GM23338 (cell line): ENCODE data around the gene LCTL. TPM values are rescaled to one million over a fixed set of nuclear protein-coding genes. Genes with fewer than 3 reads are reported as not detected.

Experiments used
- ATAC-seq: fragments of 200-7000 bp; cut with Tn5 transposase; 3 replicates; pipeline ENCODE4 v1.9.1; 2020
- DNase-seq: peaks from one replicate; pipeline ENCODE4 v3.0.0-alpha.2; 2015; ENCODE audit warnings: low spot score
- H2AFZ ChIP-seq: fragments of 200-600 bp; sonication (generic); 2 replicates; pipeline ENCODE4 v1.8.0; 2016; ENCODE audit warnings: antibody characterized with exemption, mild to moderate bottlenecking, moderate library complexity
- H3F3A ChIP-seq: fragments of 200-600 bp; sonication (generic); replicated peaks from 2 replicates; pipeline ENCODE4 v1.8.0; 2017; ENCODE audit warnings: antibody characterized with exemption, mixed run types, low read depth
- H3K27ac ChIP-seq: fragments of 200-600 bp; sonication (generic); 2 replicates; pipeline ENCODE4 v1.6.1; 2016; ENCODE audit warnings: low read depth
- H3K27me3 ChIP-seq: fragments of 200-600 bp; sonication (generic); 2 replicates; pipeline ENCODE4 v1.8.0; 2016; ENCODE audit warnings: mild to moderate bottlenecking, mixed run types, moderate library complexity; ENCODE audit not compliant: insufficient read depth
- H3K36me3 ChIP-seq: fragments of 200-600 bp; sonication (generic); 2 replicates; pipeline ENCODE4 v1.8.0; 2016; ENCODE audit warnings: mild to moderate bottlenecking; ENCODE audit not compliant: insufficient read depth
- H3K4me1 ChIP-seq: fragments of 200-600 bp; sonication (generic); 2 replicates; pipeline ENCODE4 v1.8.0; 2016; ENCODE audit warnings: mild to moderate bottlenecking, moderate library complexity; ENCODE audit not compliant: insufficient read depth
- H3K4me2 ChIP-seq: fragments of 200-600 bp; sonication (generic); 2 replicates; pipeline ENCODE4 v1.7.1; 2017; ENCODE audit warnings: mixed run types
- H3K4me3 ChIP-seq: fragments of 200-600 bp; sonication (generic); 2 replicates; pipeline ENCODE4 v1.6.1; 2016; ENCODE audit warnings: mixed run types
- H3K79me2 ChIP-seq: fragments of 200-600 bp; sonication (generic); replicated peaks from 2 replicates; pipeline ENCODE4 v1.8.0; 2017; ENCODE audit warnings: mild to moderate bottlenecking; ENCODE audit not compliant: insufficient read depth
- H3K9me2 ChIP-seq: fragments of 200-600 bp; sonication (generic); 2 replicates; pipeline ENCODE4 v1.8.0; 2017; ENCODE audit not compliant: insufficient read depth
- H4K20me1 ChIP-seq: fragments of 200-600 bp; sonication (generic); replicated peaks from 2 replicates; pipeline ENCODE4 v1.8.0; 2017; ENCODE audit warnings: mild to moderate bottlenecking; ENCODE audit not compliant: insufficient read depth
- H3K27ac Mint-ChIP-seq: 2 replicates; pipeline ENCODE4 v1.8.0; 2020; ENCODE audit warnings: inconsistent platforms, mild to moderate bottlenecking, moderate library complexity, mixed read lengths
- H3K27me3 Mint-ChIP-seq: 3 replicates; pipeline ENCODE4 v1.8.0; 2022; ENCODE audit warnings: low read depth, mild to moderate bottlenecking, moderate library complexity, mixed read lengths, inconsistent platforms; ENCODE audit not compliant: insufficient read depth, poor library complexity
- H3K36me3 Mint-ChIP-seq: 3 replicates; pipeline ENCODE4 v1.8.0; 2021; ENCODE audit warnings: low read depth, mild to moderate bottlenecking, inconsistent platforms, moderate library complexity, mixed read lengths
- H3K4me1 Mint-ChIP-seq: 3 replicates; pipeline ENCODE4 v1.8.0; 2020; ENCODE audit warnings: mild to moderate bottlenecking, inconsistent platforms, mixed read lengths
- H3K4me3 Mint-ChIP-seq: 3 replicates; pipeline ENCODE4 v1.8.0; 2021; ENCODE audit warnings: moderate library complexity, mild to moderate bottlenecking, inconsistent platforms, mixed read lengths
- H3K9me3 Mint-ChIP-seq: 3 replicates; pipeline ENCODE4 v1.8.0; 2020; ENCODE audit warnings: moderate library complexity, mild to moderate bottlenecking, inconsistent platforms, mixed read lengths
- CREB1 ChIP-seq: fragments of 250-450 bp; sonication (Bioruptor Pico); IDR thresholded peaks from 2 replicates; pipeline ENCODE4 v1.5.0; 2020; ENCODE audit warnings: low read depth, mild to moderate bottlenecking, moderate library complexity
- EZH2 ChIP-seq: fragments of 200-600 bp; sonication (generic); IDR thresholded peaks from one replicate; pipeline ENCODE4 v1.8.0; 2017; ENCODE audit warnings: antibody characterized with exemption, mild to moderate bottlenecking, low read depth; ENCODE audit not compliant: unreplicated experiment
- EZH2phosphoT487 ChIP-seq: fragments of 200-600 bp; sonication (generic); IDR thresholded peaks from one replicate; pipeline ENCODE4 v1.8.1; 2018; ENCODE audit warnings: antibody characterized with exemption; ENCODE audit not compliant: unreplicated experiment
- JUNB ChIP-seq: IDR thresholded peaks from one replicate; pipeline ENCODE4 v1.6.1; 2016; ENCODE audit warnings: antibody characterized with exemption; ENCODE audit not compliant: unreplicated experiment
- NANOG ChIP-seq: IDR thresholded peaks from 2 replicates; pipeline ENCODE4 v1.6.1; 2016; ENCODE audit warnings: antibody characterized with exemption, borderline replicate concordance
- POLR2AphosphoS5 ChIP-seq: IDR thresholded peaks from 2 replicates; pipeline ENCODE4 v1.6.1; 2016; ENCODE audit warnings: antibody characterized with exemption, low read depth
- STAT1 ChIP-seq: IDR thresholded peaks from one replicate; pipeline ENCODE4 v1.6.1; 2016; ENCODE audit warnings: antibody characterized with exemption; ENCODE audit not compliant: unreplicated experiment
- ZNF114 ChIP-seq: fragments of 250-450 bp; sonication (Bioruptor Pico); IDR thresholded peaks from 2 replicates; pipeline ENCODE4 v1.5.0; 2020; ENCODE audit warnings: mild to moderate bottlenecking, moderate library complexity
- ZNF331 ChIP-seq: fragments of 250-450 bp; sonication (Bioruptor Pico); IDR thresholded peaks from 2 replicates; pipeline ENCODE4 v1.5.0; 2020; ENCODE audit warnings: low read depth, mild to moderate bottlenecking, moderate library complexity
- polyA plus RNA-seq: library from polyadenylated mRNA; unstranded; fragments of >200 nt; fragmentation: Nextera tagmentation; extraction: Ambion mirVana; gene quantifications from 2 replicates; pipeline ENCODE4 v1.2.1, GENCODE V29; 2016
- total RNA-seq: library from RNA; depleted of rRNA; stranded (reverse); fragments of >200 nt; shearing (Covaris generic); gene quantifications from 2 replicates; pipeline ENCODE4 v1.2.3, GENCODE V29; 2014
- TF ChIP-seq, protein P1 (sequence below): IDR thresholded peaks from one replicate; pipeline ENCODE4 v1.6.1; 2018; ENCODE audit warnings: antibody characterized with exemption; ENCODE audit not compliant: unreplicated experiment
- TF ChIP-seq, protein P2 (sequence below), 2 experiments: fragments of 200-600 bp in 1 of 2; sonication (generic) in 1 of 2; conservative IDR thresholded peaks; 2 replicates each; pipeline versions ENCODE4 v1.5.1 to v1.6.1; 2016 to 2017; ENCODE audit warnings: antibody characterized with exemption in 2 of 2, low read depth in 2 of 2, mild to moderate bottlenecking in 2 of 2, moderate library complexity in 1 of 2

LCTL gene
- total and polyA plus RNA-seq, 2 experiments from 2014 or later = 2.3 to 5.6 TPM

DNA sequence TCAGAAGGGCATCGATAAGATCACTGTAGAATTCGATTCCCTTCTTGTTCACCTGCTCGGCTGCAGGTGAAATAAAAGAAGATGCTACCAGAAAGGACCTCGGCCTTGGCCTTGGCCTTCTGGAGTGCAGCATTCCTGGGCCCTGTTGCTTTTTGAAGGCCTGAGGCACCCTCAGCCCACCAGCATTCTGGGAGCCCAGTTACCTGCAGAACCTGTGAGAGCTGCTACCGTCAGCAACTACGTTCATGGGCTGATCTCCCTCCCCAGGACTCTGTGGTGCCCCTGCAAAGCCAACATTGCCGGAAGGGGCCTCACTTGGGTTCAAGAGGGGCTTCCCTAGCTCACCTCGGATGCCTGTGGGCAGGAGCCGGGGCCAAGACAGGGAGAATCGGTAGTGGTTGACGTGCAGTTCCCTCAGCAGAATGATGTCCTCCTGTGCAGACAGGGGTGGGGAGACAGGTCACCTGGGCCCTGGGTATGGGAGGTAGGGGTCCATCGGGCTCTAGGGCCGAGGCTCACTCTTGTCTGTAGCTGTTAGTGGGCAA is 2.2 kb downstream of the LCTL start:
- Histone ChIP-seq H3K27ac (no peak overlapping the region), H3K4me3 (no peak overlapping the region), H3K36me3 (no peaks in the 10 kb centered on the region), H3K79me2 (no peaks in the 10 kb centered on the region), H4K20me1 (no peaks in the 10 kb centered on the region), H3K9me2 (no peaks in the 10 kb centered on the region), H3K4me1 (peaks cover 26% of the 10 kb centered on the region), H3K4me2 (no peak overlapping the region), H3F3A (0 out of 2 replicates have a peak, but pooled peaks cover 6% of the 10 kb centered on the region), H2AFZ (no peak overlapping the region), H3K27me3 (no peaks in the 10 kb centered on the region)
- DNase-seq = no peak
- TF ChIP-seq JUNB = no peak
- ATAC-seq = no peak
- no peak overlapping the region for H3K27ac Mint-ChIP-seq
- peaks cover 15% of the 10 kb centered on the region for H3K27me3 Mint-ChIP-seq
- H3K9me3 Mint-ChIP-seq = no peaks in the 10 kb centered on the region
- H3K4me1 Mint-ChIP-seq = peaks cover 28% of the 10 kb centered on the region
- no peak overlapping the region for H3K4me3 Mint-ChIP-seq
- H3K36me3 Mint-ChIP-seq = peaks cover 5% of the 10 kb centered on the region; the same call in 1 of the 3 replicates

DNA sequence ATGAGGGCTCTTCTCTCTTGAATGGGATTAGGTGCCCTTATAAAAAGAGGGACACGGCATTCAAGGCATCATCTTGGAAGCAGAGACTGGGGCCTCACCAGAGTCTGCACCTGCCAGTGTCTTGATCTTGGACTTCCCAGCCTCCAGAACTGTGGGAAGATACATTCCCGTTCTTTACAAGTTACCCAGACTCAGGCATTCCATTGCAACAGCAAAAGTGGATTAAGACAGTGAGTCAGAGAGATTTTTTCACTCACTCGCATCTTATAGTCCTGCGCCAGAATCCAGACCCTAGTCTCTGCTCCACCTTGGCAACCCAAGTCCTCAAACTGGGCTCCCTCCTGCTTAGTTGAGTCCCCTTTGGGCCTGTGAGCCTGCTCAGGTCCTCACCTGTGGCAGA is 2.7 kb downstream of the LCTL start:
- peaks cover 26% of the 10 kb centered on the region for H3K4me1 ChIP-seq
- H2AFZ ChIP-seq = no peak overlapping the region
- Mint-ChIP-seq H3K4me3 (no peak overlapping the region), H3K36me3 (peaks cover 5% of the 10 kb centered on the region; the same call in 1 of the 3 replicates), H3K9me3 (no peaks in the 10 kb centered on the region), H3K27me3 (peaks cover 15% of the 10 kb centered on the region), H3K4me1 (peaks cover 28% of the 10 kb centered on the region), H3K27ac (no peak overlapping the region)
- no peaks in the 10 kb centered on the region for H3K27me3 ChIP-seq
- no peak overlapping the region for H3K4me3 ChIP-seq
- no peaks in the 10 kb centered on the region for H3K9me2 ChIP-seq
- H3K27ac ChIP-seq = no peak overlapping the region
- no peaks in the 10 kb centered on the region for H4K20me1 ChIP-seq
- H3F3A ChIP-seq = 0 out of 2 replicates have a peak, but pooled peaks cover 6% of the 10 kb centered on the region
- no peak overlapping the region for H3K4me2 ChIP-seq
- ATAC-seq (no peak), DNase-seq (no peak)
- H3K79me2 ChIP-seq = no peaks in the 10 kb centered on the region
- no peaks in the 10 kb centered on the region for H3K36me3 ChIP-seq
- TF ChIP-seq STAT1 (no peak), CREB1 (no peak), EZH2phosphoT487 (no peak), ZNF114 (CRISPR knock-in tag) (no peak), NANOG (no peak), POLR2AphosphoS5 (no peak), EZH2 (no peak), ZNF331 (CRISPR knock-in tag) (no peak)
- TF ChIP-seq, protein P1, sequence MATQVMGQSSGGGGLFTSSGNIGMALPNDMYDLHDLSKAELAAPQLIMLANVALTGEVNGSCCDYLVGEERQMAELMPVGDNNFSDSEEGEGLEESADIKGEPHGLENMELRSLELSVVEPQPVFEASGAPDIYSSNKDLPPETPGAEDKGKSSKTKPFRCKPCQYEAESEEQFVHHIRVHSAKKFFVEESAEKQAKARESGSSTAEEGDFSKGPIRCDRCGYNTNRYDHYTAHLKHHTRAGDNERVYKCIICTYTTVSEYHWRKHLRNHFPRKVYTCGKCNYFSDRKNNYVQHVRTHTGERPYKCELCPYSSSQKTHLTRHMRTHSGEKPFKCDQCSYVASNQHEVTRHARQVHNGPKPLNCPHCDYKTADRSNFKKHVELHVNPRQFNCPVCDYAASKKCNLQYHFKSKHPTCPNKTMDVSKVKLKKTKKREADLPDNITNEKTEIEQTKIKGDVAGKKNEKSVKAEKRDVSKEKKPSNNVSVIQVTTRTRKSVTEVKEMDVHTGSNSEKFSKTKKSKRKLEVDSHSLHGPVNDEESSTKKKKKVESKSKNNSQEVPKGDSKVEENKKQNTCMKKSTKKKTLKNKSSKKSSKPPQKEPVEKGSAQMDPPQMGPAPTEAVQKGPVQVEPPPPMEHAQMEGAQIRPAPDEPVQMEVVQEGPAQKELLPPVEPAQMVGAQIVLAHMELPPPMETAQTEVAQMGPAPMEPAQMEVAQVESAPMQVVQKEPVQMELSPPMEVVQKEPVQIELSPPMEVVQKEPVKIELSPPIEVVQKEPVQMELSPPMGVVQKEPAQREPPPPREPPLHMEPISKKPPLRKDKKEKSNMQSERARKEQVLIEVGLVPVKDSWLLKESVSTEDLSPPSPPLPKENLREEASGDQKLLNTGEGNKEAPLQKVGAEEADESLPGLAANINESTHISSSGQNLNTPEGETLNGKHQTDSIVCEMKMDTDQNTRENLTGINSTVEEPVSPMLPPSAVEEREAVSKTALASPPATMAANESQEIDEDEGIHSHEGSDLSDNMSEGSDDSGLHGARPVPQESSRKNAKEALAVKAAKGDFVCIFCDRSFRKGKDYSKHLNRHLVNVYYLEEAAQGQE = no peak
- TF ChIP-seq, protein P2, sequence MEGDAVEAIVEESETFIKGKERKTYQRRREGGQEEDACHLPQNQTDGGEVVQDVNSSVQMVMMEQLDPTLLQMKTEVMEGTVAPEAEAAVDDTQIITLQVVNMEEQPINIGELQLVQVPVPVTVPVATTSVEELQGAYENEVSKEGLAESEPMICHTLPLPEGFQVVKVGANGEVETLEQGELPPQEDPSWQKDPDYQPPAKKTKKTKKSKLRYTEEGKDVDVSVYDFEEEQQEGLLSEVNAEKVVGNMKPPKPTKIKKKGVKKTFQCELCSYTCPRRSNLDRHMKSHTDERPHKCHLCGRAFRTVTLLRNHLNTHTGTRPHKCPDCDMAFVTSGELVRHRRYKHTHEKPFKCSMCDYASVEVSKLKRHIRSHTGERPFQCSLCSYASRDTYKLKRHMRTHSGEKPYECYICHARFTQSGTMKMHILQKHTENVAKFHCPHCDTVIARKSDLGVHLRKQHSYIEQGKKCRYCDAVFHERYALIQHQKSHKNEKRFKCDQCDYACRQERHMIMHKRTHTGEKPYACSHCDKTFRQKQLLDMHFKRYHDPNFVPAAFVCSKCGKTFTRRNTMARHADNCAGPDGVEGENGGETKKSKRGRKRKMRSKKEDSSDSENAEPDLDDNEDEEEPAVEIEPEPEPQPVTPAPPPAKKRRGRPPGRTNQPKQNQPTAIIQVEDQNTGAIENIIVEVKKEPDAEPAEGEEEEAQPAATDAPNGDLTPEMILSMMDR (conservative IDR thresholded peaks at IDR 0.05; ENCODE audit: low read depth in 2 of 2) = no peak
